Thoracic aorta (tissue), 2 donors: ENCODE results near the gene POLR2A. TPM values are rescaled to one million over a fixed set of nuclear protein-coding genes. Genes with fewer than 3 reads are reported as not detected.

Experiments used
- ATAC-seq: fragments of 150-250 bp; one replicate; pipeline ENCODE4 v1.8.0; 2017; ENCODE audit warnings: low read depth; ENCODE audit not compliant: insufficient number of reproducible peaks, low FRiP score
- DNase-seq: peaks from one replicate; pipeline ENCODE4 v3.0.0-alpha.2; 2020; ENCODE audit warnings: low spot score
- H3K27ac ChIP-seq, 2 donors: fragments of 200-600 bp; sonication (generic); 1 replicate in 1 of 2; 2 replicates in 1 of 2; pipeline ENCODE4 v1.5.1; 2016; ENCODE audit warnings: mild to moderate bottlenecking in 2 of 2, moderate library complexity in 2 of 2
- H3K27me3 ChIP-seq: fragments of 200-600 bp; sonication (generic); replicated peaks from 2 replicates; pipeline ENCODE4 v1.6.0; 2016; ENCODE audit warnings: mild to moderate bottlenecking; ENCODE audit not compliant: insufficient read depth
- H3K36me3 ChIP-seq: fragments of 200-600 bp; sonication (generic); one replicate; pipeline ENCODE4 v1.5.1; 2016
- H3K4me1 ChIP-seq, 2 donors: fragments of 200-600 bp; sonication (generic); 1 replicate in 1 of 2; 2 replicates in 1 of 2; pipeline versions ENCODE4 v1.5.1 to v1.6.0; 2016; ENCODE audit warnings: low read depth in 2 of 2, mild to moderate bottlenecking in 1 of 2; ENCODE audit not compliant: control insufficient read depth in 1 of 2
- H3K4me3 ChIP-seq: fragments of 200-600 bp; sonication (generic); 2 replicates; pipeline ENCODE4 v1.5.1; 2016; ENCODE audit warnings: mild to moderate bottlenecking
- H3K9me3 ChIP-seq: fragments of 200-600 bp; sonication (generic); 2 replicates; pipeline ENCODE4 v1.5.1; 2016
- CTCF ChIP-seq: fragments of 200-600 bp; sonication (generic); IDR thresholded peaks from one replicate; pipeline ENCODE4 v1.5.1; 2019; ENCODE audit warnings: antibody characterized with exemption
- total RNA-seq, 2 donors: library from RNA; depleted of rRNA; stranded (reverse); fragments of >200 nt; gene quantifications; one replicate each; pipeline versions ENCODE4 v1.1.0 to v1.2.3, GENCODE V29; 2016

Gene POLR2A
- total RNA-seq, 2 donors from 2014 or later, result 77.8 to 151 TPM

GRCh38 chr17:7508145-7508544, 24.0 kb downstream of the POLR2A start:
- Histone ChIP-seq H3K4me1 (no peaks in the 10 kb centered on the region), H3K36me3 (peaks cover 82% of the 10 kb centered on the region), H3K4me3 (no peak overlapping the region), H3K9me3 (no peaks in the 10 kb centered on the region), H3K27me3 (no peaks in the 10 kb centered on the region), H3K27ac (no peak overlapping the region)
- no peak for ATAC-seq
- DNase-seq, result no peak
- TF ChIP-seq CTCF, result no peak

- Histone ChIP-seq H3K4me3 (no peak overlapping the region), H3K36me3 (peaks cover 76% of the 10 kb centered on the region)
- no peak for DNase-seq
Measured at GRCh38 chr17:7508846-7509245, 24.7 kb downstream of the POLR2A start.

GRCh38 chr17:7509937-7510336, 25.8 kb downstream of the POLR2A start:
- Histone ChIP-seq H3K27me3 (no peaks in the 10 kb centered on the region), H3K4me3 (no peak overlapping the region), H3K4me1 (no peaks in the 10 kb centered on the region), H3K27ac (no peak overlapping the region), H3K9me3 (no peaks in the 10 kb centered on the region), H3K36me3 (peaks cover 75% of the 10 kb centered on the region)
- TF ChIP-seq CTCF, result no peak
- no peak for DNase-seq
- no peak for ATAC-seq

More at GRCh38 chr17:7508846-7509245, 24.7 kb downstream of the POLR2A start:
- Histone ChIP-seq H3K27me3 (no peaks in the 10 kb centered on the region), H3K9me3 (no peaks in the 10 kb centered on the region), H3K4me1 (no peaks in the 10 kb centered on the region), H3K27ac (no peak overlapping the region)
- no peak for TF ChIP-seq CTCF
- ATAC-seq, result no peak

- no peak overlapping the region for H3K4me3 ChIP-seq
- peaks cover 71% of the 10 kb centered on the region for H3K36me3 ChIP-seq
- ATAC-seq (no peak), DNase-seq (no peak)
- H3K27ac ChIP-seq, result no peak overlapping the region
- no peak for TF ChIP-seq CTCF
- no peaks in the 10 kb centered on the region for H3K9me3 ChIP-seq
- no peaks in the 10 kb centered on the region for H3K27me3 ChIP-seq
- no peaks in the 10 kb centered on the region for H3K4me1 ChIP-seq
Measured at GRCh38 chr17:7511108-7511507, 26.9 kb downstream of the POLR2A start.

- no peak for DNase-seq
- Histone ChIP-seq H3K4me1 (no peaks in the 10 kb centered on the region), H3K9me3 (no peaks in the 10 kb centered on the region), H3K4me3 (no peak overlapping the region), H3K36me3 (peaks cover 63% of the 10 kb centered on the region), H3K27me3 (no peaks in the 10 kb centered on the region), H3K27ac (no peak overlapping the region)
- no peak for TF ChIP-seq CTCF
- no peak for ATAC-seq
Measured at GRCh38 chr17:7512105-7512504, 27.9 kb downstream of the POLR2A start.
